RWPE2 (cell line): Measurements from ENCODE around the gene IKZF5.

Experiments
- ATAC-seq: fragments of 200-7000 bp; cut with Tn5 transposase; 3 replicates; pipeline ENCODE4 v1.9.1; 2021; ENCODE audit warnings: low read depth
- DNase-seq: peaks from one replicate; pipeline ENCODE4 v3.0.0-alpha.2; 2020; ENCODE audit warnings: low spot score
- H3K27ac ChIP-seq: fragments of 450-650 bp; 2 replicates; pipeline ENCODE4 v1.5.1; 2017; ENCODE audit warnings: mild to moderate bottlenecking; ENCODE audit not compliant: poor library complexity, severe bottlenecking
- H3K27me3 ChIP-seq: fragments of 250-450 bp; sonication (Bioruptor Pico); 2 replicates; pipeline ENCODE4 v1.5.1; 2021; ENCODE audit warnings: mild to moderate bottlenecking, moderate library complexity; ENCODE audit not compliant: insufficient read depth, poor library complexity, severe bottlenecking
- H3K36me3 ChIP-seq: fragments of 250-450 bp; sonication (Bioruptor Pico); 2 replicates; pipeline ENCODE4 v1.5.1; 2020; ENCODE audit warnings: low read depth, mild to moderate bottlenecking, moderate library complexity
- H3K4me1 ChIP-seq: fragments of 250-450 bp; sonication (Bioruptor Pico); 2 replicates; pipeline ENCODE4 v1.5.1; 2021; ENCODE audit warnings: mild to moderate bottlenecking, moderate library complexity; ENCODE audit not compliant: insufficient read depth, poor library complexity, severe bottlenecking
- H3K4me3 ChIP-seq: fragments of 250-450 bp; sonication (Bioruptor Pico); 2 replicates; pipeline ENCODE4 v1.5.1; 2021; ENCODE audit warnings: mild to moderate bottlenecking, moderate library complexity; ENCODE audit not compliant: severe bottlenecking
- H3K9me3 ChIP-seq: fragments of 250-450 bp; sonication (Bioruptor Pico); 2 replicates; pipeline ENCODE4 v1.5.1; 2021; ENCODE audit warnings: mild to moderate bottlenecking, moderate library complexity; ENCODE audit not compliant: severe bottlenecking
- TF ChIP-seq, protein P1 (sequence below): fragments of 450-650 bp; IDR thresholded peaks from one replicate; pipeline ENCODE4 v1.5.1; 2017; ENCODE audit warnings: mild to moderate bottlenecking, moderate library complexity; ENCODE audit not compliant: poor library complexity, severe bottlenecking

IKZF5 gene

DNA sequence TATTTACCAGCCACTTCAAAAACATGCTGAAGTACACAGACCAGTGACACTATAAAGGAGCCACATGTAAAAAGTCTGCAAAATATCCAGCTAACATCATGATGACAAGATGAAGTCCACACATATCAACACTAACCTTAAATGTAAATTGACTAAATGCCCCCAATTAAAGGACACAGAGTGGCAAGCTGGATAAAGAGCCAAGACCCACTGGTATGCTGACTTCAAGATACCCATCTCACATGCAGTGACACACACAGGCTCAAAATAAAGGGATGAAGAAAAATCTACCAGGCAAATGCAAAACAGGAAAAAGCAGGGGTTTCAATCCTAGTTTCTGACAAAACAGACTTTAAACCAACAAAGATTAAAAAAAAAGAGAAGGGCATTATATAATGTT lies 41.7 kb downstream of the IKZF5 start:
- H3K27ac ChIP-seq = no peak overlapping the region
- no peak overlapping the region for H3K4me3 ChIP-seq
- H3K9me3 ChIP-seq = no peaks in the 10 kb centered on the region
- TF ChIP-seq, protein P1, sequence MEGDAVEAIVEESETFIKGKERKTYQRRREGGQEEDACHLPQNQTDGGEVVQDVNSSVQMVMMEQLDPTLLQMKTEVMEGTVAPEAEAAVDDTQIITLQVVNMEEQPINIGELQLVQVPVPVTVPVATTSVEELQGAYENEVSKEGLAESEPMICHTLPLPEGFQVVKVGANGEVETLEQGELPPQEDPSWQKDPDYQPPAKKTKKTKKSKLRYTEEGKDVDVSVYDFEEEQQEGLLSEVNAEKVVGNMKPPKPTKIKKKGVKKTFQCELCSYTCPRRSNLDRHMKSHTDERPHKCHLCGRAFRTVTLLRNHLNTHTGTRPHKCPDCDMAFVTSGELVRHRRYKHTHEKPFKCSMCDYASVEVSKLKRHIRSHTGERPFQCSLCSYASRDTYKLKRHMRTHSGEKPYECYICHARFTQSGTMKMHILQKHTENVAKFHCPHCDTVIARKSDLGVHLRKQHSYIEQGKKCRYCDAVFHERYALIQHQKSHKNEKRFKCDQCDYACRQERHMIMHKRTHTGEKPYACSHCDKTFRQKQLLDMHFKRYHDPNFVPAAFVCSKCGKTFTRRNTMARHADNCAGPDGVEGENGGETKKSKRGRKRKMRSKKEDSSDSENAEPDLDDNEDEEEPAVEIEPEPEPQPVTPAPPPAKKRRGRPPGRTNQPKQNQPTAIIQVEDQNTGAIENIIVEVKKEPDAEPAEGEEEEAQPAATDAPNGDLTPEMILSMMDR = no peak
- no peaks in the 10 kb centered on the region for H3K27me3 ChIP-seq
- DNase-seq (no peak), ATAC-seq (no peak)
- no peaks in the 10 kb centered on the region for H3K4me1 ChIP-seq
- no peaks in the 10 kb centered on the region for H3K36me3 ChIP-seq

DNA sequence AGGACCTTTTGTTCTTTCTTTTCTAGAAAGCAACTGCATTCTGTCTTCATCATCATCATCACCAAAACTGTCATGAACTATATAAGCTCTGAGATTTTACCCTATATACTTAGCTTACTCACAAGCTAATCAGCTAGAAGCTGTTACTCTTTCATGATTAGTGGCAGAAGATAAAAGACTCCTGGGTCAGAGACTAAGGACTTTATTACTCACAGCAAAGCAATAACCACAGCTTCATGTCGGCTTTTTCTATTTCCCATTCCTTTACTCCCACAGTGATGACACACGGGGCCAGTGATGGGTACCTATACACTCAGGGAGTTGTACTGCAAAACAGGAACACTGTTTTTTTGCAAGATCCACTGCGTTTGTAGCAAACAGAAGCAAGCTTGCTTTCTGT lies 46.2 kb downstream of the IKZF5 start:
- no peak for ATAC-seq
- Histone ChIP-seq H3K4me1 (peaks cover 5% of the 10 kb centered on the region), H3K4me3 (no peak overlapping the region), H3K27ac (no peak overlapping the region), H3K9me3 (no peaks in the 10 kb centered on the region), H3K36me3 (no peaks in the 10 kb centered on the region), H3K27me3 (no peaks in the 10 kb centered on the region)
- no peak for DNase-seq
- TF ChIP-seq, protein P1 = no peak

DNA sequence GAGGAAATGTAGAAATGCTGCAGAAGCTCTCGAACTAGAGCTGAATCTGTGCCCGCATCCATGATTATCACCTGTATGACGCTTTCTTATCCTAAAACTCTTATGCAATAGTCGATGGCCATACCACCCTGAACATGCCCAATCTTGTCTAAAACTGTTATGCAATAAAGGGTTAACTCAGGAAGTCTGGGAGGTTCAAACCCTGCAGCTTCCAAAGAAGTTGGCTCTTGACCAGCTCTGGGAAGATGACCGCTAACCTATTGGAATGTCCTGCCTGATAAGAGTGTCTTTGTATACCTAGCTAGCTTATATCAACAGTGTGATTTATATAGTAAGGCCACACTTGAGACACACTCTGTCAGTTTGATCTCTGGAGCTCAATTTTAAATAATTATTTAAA lies 51.1 kb downstream of the IKZF5 start:
- no peak for ATAC-seq

DNA sequence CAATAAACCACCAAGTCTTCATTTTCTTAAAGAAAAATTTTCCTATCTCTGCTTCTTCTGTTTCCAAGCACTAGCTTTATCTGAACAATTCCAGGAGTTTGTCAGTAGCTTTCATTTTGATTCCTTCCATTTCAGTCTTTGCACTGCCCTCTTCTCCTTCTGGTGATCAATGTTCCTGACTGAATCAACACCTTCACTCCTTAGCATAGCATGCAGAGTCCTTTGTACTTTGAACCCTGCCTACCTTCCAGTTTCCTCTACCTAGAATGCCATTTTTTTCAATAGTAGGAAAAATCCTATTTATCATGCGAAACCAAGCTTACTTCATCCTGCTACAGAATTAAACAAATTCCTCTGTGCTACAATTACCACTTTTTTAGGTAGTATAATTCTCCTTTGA lies 52.7 kb downstream of the IKZF5 start:
- H3K36me3 ChIP-seq = peaks cover 14% of the 10 kb centered on the region
- no peak for ATAC-seq
- peaks cover 21% of the 10 kb centered on the region for H3K4me1 ChIP-seq
- H3K27ac ChIP-seq = no peak overlapping the region
- no peak overlapping the region for H3K4me3 ChIP-seq
- no peaks in the 10 kb centered on the region for H3K9me3 ChIP-seq
- no peaks in the 10 kb centered on the region for H3K27me3 ChIP-seq
- TF ChIP-seq, protein P1 = no peak
- no peak for DNase-seq

More for the DNA sequence above, 51.1 kb downstream of the IKZF5 start:
- no peak overlapping the region for H3K27ac ChIP-seq
- peaks cover 17% of the 10 kb centered on the region for H3K4me1 ChIP-seq
- no peak overlapping the region for H3K4me3 ChIP-seq
- DNase-seq = no peak
- H3K9me3 ChIP-seq = no peaks in the 10 kb centered on the region
- no peaks in the 10 kb centered on the region for H3K27me3 ChIP-seq
- TF ChIP-seq, protein P1 = no peak
- 0 out of 2 replicates have a peak, but pooled peaks cover 3% of the 10 kb centered on the region for H3K36me3 ChIP-seq

DNA sequence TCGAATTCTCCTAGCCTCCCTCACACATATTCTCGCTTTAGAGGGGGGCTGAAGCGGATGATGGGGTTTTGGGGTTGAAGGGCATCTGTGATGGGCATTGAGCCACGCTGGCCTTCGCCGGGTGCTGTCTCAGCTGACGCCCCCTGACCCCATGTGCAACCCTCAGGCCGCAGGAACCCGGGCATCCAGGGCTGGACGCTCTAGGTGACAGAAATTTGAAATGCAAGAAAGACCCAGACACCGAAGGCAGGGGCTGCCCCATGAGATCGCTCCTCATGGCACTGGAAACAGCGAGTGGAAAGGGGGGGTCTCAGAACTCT lies 53.9 kb downstream of the IKZF5 start:
- H3K4me1 ChIP-seq = peaks cover 21% of the 10 kb centered on the region
- no peaks in the 10 kb centered on the region for H3K27me3 ChIP-seq
- peaks cover 26% of the 10 kb centered on the region for H3K36me3 ChIP-seq
- ATAC-seq (no peak), DNase-seq (no peak)
- TF ChIP-seq, protein P1 = no peak
- no peak overlapping the region for H3K27ac ChIP-seq
- H3K4me3 ChIP-seq = peak overlapping the region; percentile 59
- H3K9me3 ChIP-seq = no peaks in the 10 kb centered on the region
